SK-N-MC (cell line): Measurements from ENCODE around the gene ISLR2.

ENCODE experiments used
- EZH2 ChIP-seq: fragments of 200-600 bp; sonication (generic); IDR thresholded peaks from one replicate; pipeline ENCODE4 v1.6.1; 2017; ENCODE audit warnings: antibody characterized with exemption
- FOXP2 ChIP-seq: optimal IDR thresholded peaks from 2 replicates; pipeline ENCODE3; 2011; ENCODE audit warnings: mild to moderate bottlenecking, moderate library complexity; ENCODE audit not compliant: insufficient read depth; ENCODE audit errors: extremely low read length, control extremely low read depth
- POLR2AphosphoS5 ChIP-seq: IDR thresholded peaks from 2 replicates; pipeline ENCODE4 v1.6.1; 2012; ENCODE audit warnings: mild to moderate bottlenecking, low read depth, low read length, borderline replicate concordance

DNA sequence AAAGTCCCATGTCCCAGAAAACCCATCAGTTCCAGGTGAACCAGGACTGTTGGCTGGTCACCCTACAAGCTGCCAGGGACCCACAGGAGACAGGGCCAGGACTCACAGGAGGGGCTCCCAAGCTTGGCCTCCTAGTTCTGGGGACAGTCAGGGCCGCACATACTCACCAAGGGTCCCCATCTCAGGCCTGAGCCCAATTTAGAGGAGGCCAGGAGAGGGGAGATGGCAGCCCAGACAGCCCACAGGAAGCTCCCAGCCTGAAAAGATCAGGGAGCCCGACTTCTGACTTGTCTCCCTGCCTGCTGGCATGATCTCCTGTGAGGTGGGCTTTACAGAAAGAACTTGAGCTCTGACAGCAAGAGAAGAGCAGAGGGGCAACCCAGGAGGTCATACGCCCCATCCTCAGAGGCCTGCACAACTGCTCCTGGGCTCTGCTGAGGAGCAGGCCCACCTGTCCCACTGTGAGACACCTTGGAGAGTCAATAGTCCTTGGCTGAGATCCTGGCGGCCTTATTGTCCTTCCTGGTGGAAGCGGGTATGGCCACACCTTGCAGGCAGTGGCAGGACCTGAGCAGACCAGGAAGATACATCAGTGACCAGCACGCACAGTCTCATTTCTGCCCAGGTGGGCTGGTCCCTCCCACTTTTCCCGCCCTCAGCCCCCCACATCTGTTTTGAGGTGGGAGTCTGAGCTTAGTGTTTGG lies 40.6 kb downstream of the ISLR2 start:
- TF ChIP-seq EZH2 = no peak
- no peak for TF ChIP-seq POLR2AphosphoS5
- no peak for TF ChIP-seq FOXP2
